Measurements from ENCODE around the gene MYH15. TPM values are rescaled to one million over a fixed set of nuclear protein-coding genes. Genes with fewer than 3 reads are reported as not detected.

The MYH15 gene
- total and polyA plus RNA-seq, 8 donors: 0.03 to 0.19 (median 0.06) TPM; not detected in 3

DNA sequence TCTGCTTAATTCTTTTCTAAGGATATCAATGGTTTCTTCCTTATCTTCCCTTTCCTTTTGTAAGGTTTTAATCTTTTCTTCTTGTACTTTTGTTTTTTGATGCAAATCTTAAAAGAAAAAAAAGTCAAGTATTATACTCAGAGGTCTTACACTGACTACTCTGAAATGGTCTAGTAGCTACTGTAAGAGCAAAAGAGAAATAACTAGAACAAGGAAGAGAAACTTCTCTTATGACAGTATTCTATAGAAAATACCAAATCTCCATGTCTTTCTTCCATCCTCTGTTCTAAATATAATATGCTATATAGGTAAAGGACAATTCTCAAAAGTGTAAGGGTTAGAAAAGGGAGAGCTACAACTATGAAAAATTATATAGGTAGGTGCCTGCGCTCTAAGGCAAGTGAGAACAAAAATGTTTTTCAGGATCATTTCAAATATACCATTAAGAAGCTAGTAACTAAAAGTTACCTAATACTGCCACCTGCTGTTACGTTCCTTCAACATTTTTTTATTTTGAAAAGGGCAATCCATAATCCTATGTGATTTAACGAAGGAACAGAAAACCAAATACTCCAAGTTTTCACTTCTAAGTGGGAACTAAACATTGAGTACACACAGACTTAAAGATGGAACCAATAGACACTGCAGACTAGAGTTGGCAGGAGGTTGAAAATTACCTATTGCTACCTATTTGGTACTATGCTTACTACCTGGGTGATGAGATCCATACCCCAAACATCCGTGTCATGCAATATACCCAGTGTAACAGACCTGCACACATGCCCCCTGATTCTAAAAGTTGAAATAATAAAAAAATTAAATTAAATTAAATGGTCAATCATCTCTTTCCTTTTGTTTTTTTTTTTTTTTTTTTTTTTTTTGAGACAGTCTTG is 42.1 kb upstream of the MYH15 start:
- peak in 2 of 4 donors; percentile 16 to 31 for TF ChIP-seq CTCF (IDR thresholded peaks at IDR 0.05)
- 30 to 31% methylated on average over 4 of the region's 4 CpGs for WGBS, 2 donors
- H3K9me3 ChIP-seq: no peaks in the 10 kb centered on the region
- FAIRE-seq (peak; percentile 91), ATAC-seq (peak in 3 of 4 donors; percentile 67 to 73 (median 71)), DNase-seq (no peak)
- H3K36me3 ChIP-seq: no peaks in the 10 kb centered on the region
- peaks cover 0 to 20% (median 16%) of the 10 kb centered on the region in 3 donors for H3K4me1 ChIP-seq
- H3K4me3 ChIP-seq: no peak overlapping the region
- intact Hi-C loops (cut with DNase I): loop anchor here in 1 of 3 donors (5.0 kb wide), 1 partner anchor 60 kb away; no protein-coding TSS in a partner anchor
- no peaks in the 10 kb centered on the region for H3K27me3 ChIP-seq
- H3K27ac ChIP-seq: no peak overlapping the region

- Histone ChIP-seq H3K9me3 (no peaks in the 10 kb centered on the region), H3K27me3 (no peaks in the 10 kb centered on the region), H3K4me1 (no peaks in the 10 kb centered on the region), H3K27ac (no peak overlapping the region), H3K36me3 (no peaks in the 10 kb centered on the region), H3K4me3 (no peak overlapping the region)
- FAIRE-seq (no peak), DNase-seq (no peak), ATAC-seq (no peak)
- no peak for TF ChIP-seq CTCF (IDR thresholded peaks at IDR 0.05)
- 88 to 91% methylated on average over 2 of the region's 2 CpGs for WGBS, 2 donors
- intact Hi-C loops (cut with DNase I): loop anchor here in 1 of 3 donors (10.0 kb wide), 1 partner anchor 54 kb away; no protein-coding TSS in a partner anchor
Observed at GRCh38 chr3:108548886-108549285, 38.5 kb upstream of the MYH15 start.

- H3K9me3 ChIP-seq: no peaks in the 10 kb centered on the region
- H3K4me1 ChIP-seq: no peaks in the 10 kb centered on the region
- no peaks in the 10 kb centered on the region for H3K27me3 ChIP-seq
- H3K4me3 ChIP-seq: no peak overlapping the region
- FAIRE-seq: no peak
- H3K27ac ChIP-seq: no peak overlapping the region
- WGBS, 2 donors: 84 to 85% methylated on average over 1 of the region's 1 CpG
- H3K36me3 ChIP-seq: no peaks in the 10 kb centered on the region
- intact Hi-C loops (cut with DNase I): loop anchor here in 1 of 3 donors (10.0 kb wide), 1 partner anchor 54 kb away; no protein-coding TSS in a partner anchor
- DNase-seq: no peak
- ATAC-seq: no peak
- TF ChIP-seq CTCF (IDR thresholded peaks at IDR 0.05): no peak
Observed at GRCh38 chr3:108548304-108548703, 37.9 kb upstream of the MYH15 start.

- ATAC-seq: no peak
- 80 to 85% methylated on average over 3 of the region's 3 CpGs for WGBS, 2 donors
- Histone ChIP-seq H3K36me3 (no peaks in the 10 kb centered on the region), H3K9me3 (no peaks in the 10 kb centered on the region), H3K27me3 (no peaks in the 10 kb centered on the region), H3K4me1 (no peaks in the 10 kb centered on the region), H3K4me3 (no peak overlapping the region), H3K27ac (no peak overlapping the region)
- FAIRE-seq: no peak
- no peak for DNase-seq
- no peak for TF ChIP-seq CTCF (IDR thresholded peaks at IDR 0.05)
- intact Hi-C loops (cut with DNase I): loop anchor here in 1 of 3 donors (10.0 kb wide), 1 partner anchor 52 kb away; no protein-coding TSS in a partner anchor
Observed at GRCh38 chr3:108546692-108547091, 36.3 kb upstream of the MYH15 start.
